SJSA1 (cell line): Measurements from ENCODE around the gene KCTD4. TPM values are rescaled to one million over a fixed set of nuclear protein-coding genes. Genes with fewer than 3 reads are reported as not detected.

Source experiments
- DNase-seq, 2 experiments: peaks; one replicate each; pipeline ENCODE4 v3.0.0-alpha.2; 2015 to 2020; ENCODE audit warnings: low spot score in 2 of 2, low read depth in 1 of 2
- H3K27ac ChIP-seq: fragments of 250-450 bp; sonication (Bioruptor Pico); 2 replicates; pipeline ENCODE4 v1.5.1; 2020; ENCODE audit warnings: mild to moderate bottlenecking, moderate library complexity
- H3K27me3 ChIP-seq: fragments of 250-450 bp; sonication (Bioruptor Pico); replicated peaks from 2 replicates; pipeline ENCODE4 v1.5.1; 2020; ENCODE audit warnings: mild to moderate bottlenecking, moderate library complexity
- H3K36me3 ChIP-seq: fragments of 250-450 bp; sonication (Bioruptor Pico); 2 replicates; pipeline ENCODE4 v1.5.1; 2020; ENCODE audit warnings: mild to moderate bottlenecking
- H3K4me1 ChIP-seq: fragments of 250-450 bp; sonication (Bioruptor Pico); replicated peaks from 2 replicates; pipeline ENCODE4 v1.6.1; 2021; ENCODE audit warnings: mild to moderate bottlenecking
- H3K4me3 ChIP-seq: fragments of 250-450 bp; sonication (Bioruptor Pico); 2 replicates; pipeline ENCODE4 v1.5.1; 2020; ENCODE audit warnings: mild to moderate bottlenecking
- H3K9me3 ChIP-seq: fragments of 250-450 bp; sonication (Bioruptor Pico); replicated peaks from 2 replicates; pipeline ENCODE4 v1.5.1; 2020; ENCODE audit warnings: mild to moderate bottlenecking
- total RNA-seq: library from RNA; depleted of rRNA; stranded (reverse); fragments of >200 nt; shearing (Covaris generic); gene quantifications from 2 replicates; pipeline ENCODE4 v1.2.3, GENCODE V29; 2014

KCTD4 gene
- total RNA-seq, 1 experiment from 2014 or later: 0.08 TPM

DNA sequence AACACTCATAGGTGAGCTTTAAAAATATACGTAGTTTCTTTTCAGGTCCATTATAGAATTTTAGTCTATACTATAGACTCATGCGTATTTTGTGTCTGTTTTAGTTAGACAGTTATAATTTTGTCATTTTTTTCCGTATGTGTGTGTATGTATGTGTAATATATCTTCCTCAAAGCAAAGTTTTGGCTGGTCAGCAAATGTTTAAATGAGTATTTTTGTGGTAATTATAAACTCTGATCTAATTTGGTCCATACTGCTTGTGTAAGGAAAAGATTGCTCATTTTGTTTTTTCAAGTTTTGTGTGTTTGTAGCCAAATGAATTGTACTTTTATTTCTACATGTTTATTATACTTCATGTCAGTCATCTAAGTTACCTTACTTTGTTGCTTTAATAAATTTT lies 20.5 kb downstream of the KCTD4 start:
- Histone ChIP-seq H3K36me3 (peaks cover 3% of the 10 kb centered on the region; the same call in 1 of the 2 replicates), H3K4me1 (peaks cover 14% of the 10 kb centered on the region), H3K9me3 (no peaks in the 10 kb centered on the region), H3K27me3 (no peaks in the 10 kb centered on the region), H3K27ac (no peak overlapping the region), H3K4me3 (no peak overlapping the region)
- no peak for DNase-seq

DNA sequence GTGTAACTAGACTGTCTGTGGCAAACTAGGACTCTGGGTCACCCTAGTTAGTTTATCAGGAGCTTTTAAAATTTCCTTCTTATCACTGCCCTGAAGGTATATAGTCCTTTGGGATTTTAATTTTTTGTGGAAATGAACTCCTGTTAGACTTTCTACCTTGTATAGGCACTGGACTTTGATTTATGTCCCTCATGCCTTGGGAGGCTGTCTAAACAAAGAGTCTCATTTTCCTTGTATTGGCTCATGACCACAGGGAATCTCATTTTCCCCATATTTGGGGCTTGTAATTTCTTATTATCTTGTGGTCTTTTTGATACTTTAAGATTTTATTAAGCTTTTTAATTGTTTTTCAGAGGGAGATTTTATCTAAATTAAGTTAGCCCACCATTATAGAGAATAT lies 21.4 kb downstream of the KCTD4 start:
- Histone ChIP-seq H3K27me3 (no peaks in the 10 kb centered on the region), H3K9me3 (no peaks in the 10 kb centered on the region), H3K36me3 (peaks cover 3% of the 10 kb centered on the region; the same call in 1 of the 2 replicates), H3K4me1 (peaks cover 14% of the 10 kb centered on the region), H3K27ac (no peak overlapping the region), H3K4me3 (no peak overlapping the region)
- DNase-seq: no peak

DNA sequence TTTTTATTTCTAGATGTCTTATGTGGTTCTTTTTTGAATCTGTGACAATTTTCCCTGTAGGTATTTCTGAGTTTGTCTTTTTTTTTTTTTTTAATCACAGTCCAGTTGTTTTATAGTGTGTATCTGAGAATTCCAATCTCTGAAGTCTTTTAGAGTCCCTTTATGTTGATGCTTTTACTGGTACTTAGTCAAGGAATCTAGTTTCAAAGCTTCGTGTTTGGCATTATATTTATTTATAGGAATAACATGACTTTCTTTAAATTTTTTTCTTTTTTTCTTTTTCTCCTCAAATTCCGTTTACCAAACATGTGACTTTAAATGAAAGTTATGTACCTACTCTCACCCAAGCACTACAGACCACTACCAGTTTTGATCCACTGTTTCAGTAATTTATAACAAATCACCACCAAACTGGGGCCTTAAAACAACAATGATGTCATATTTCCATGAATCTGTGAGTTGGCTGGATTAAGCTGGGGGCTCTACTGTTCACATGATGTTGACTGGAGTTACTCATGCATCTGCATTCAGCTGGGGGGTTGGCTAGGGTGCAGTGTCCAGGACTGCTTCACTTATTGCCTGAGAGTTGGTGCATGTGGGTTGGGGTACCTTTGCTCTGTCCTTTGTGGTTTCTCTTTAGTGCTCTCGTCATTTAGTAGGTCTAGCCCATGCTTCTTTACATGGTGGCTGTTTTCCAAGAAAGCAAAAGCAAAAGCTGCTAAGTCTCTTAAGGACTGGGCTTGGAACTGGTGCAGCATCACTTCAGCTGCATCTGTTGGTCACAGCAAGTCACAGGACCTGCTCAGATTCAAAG lies 22.3 kb downstream of the KCTD4 start:
- peaks cover 3% of the 10 kb centered on the region; the same call in 1 of the 2 replicates for H3K36me3 ChIP-seq
- no peak overlapping the region for H3K27ac ChIP-seq
- H3K4me3 ChIP-seq: no peak overlapping the region
- peak; percentile 33 to 49 for DNase-seq
- peaks cover 14% of the 10 kb centered on the region for H3K4me1 ChIP-seq
- no peaks in the 10 kb centered on the region for H3K27me3 ChIP-seq
- no peaks in the 10 kb centered on the region for H3K9me3 ChIP-seq

DNA sequence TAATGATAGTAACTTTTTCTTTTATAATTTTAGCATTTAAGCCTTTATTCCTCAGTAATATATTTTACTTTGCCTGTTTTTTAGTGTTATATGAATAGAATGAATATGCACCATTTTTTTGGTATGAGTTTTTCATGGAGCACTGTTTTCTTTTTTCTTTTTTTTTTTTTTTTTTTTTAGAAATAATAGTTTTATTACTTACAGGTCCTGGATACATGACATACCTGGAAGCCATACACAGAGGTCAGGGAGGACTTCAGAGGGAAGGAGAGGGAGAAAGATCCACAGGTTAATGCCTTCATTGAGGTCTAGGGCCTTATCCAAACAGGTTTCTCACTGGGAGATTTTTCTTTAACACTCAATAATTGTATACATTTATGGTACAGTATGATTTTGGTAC lies 26.4 kb downstream of the KCTD4 start:
- Histone ChIP-seq H3K27me3 (no peaks in the 10 kb centered on the region), H3K4me1 (peaks cover 11% of the 10 kb centered on the region), H3K9me3 (no peaks in the 10 kb centered on the region), H3K36me3 (no peaks in the 10 kb centered on the region), H3K27ac (no peak overlapping the region), H3K4me3 (no peak overlapping the region)
- DNase-seq: no peak

DNA sequence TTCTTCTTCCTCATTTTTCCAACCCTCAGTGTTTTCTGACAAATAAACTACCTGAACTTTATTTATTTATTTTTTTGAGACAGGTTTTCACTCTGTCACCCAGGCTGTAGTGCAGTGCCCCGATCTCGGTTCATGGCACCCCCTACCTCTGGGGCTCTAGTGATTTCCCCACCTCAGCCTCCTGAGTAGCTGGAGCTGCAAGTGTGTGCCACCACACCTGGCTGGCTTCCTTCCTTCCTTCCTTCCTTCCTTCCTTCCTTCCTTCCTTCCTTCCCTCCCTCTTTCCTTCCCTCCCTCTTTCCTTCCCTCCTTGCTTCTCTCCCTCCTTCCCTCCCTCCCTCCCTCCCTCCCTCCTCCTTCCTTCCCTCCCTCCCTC lies 32.3 kb downstream of the KCTD4 start:
- DNase-seq: no peak
- no peaks in the 10 kb centered on the region for H3K27me3 ChIP-seq
- no peak overlapping the region for H3K4me3 ChIP-seq
- peak overlapping the region; percentile 43 for H3K27ac ChIP-seq
- H3K9me3 ChIP-seq: no peaks in the 10 kb centered on the region
- H3K4me1 ChIP-seq: peaks cover 16% of the 10 kb centered on the region
- peaks cover 5% of the 10 kb centered on the region for H3K36me3 ChIP-seq

DNA sequence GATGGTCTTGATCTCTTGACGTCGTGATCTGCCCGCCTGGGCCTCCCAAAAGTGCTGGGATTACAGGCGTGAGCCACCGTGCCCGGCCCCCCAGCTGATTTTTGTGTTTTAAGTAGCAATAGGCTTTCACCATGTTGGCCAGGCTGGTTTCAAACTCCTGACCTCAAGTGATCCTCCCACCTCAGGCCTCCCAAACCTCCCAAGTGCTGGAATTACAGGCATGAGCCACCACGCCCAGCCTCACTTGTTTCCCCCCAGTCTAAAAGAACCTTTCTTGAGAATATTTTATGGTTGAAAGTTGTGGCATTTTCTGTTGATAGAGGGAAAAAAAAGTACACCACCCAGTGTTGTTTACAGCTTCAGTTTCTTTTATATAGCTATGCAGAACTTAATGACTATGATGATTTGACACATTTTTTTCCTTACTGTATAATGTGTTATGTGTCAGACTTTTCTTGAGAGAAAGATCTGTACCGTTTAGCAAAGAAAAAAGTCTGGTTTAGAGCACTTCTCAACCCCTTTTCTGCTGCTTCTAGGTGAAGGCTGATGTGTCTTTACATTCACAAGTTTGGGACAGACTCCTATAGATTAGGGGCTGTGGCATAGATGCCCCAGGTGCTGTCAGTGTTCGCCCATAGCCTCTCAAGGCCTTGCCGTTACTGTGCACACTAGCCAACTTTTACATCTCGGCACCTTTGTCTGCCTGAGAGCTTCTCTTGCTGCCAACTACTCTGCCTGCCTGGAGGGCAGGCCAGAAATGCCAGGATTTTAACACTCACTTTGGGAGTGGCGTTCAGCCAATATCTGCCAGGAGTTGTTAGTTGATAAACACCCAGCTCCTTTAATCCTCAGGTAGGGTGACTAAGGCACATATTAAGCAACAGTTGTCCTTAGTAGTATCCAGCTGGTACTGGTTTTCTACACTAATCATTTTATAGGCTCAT lies 33.0 kb downstream of the KCTD4 start:
- Histone ChIP-seq H3K36me3 (peaks cover 5% of the 10 kb centered on the region), H3K9me3 (no peaks in the 10 kb centered on the region), H3K27ac (peak overlapping the region; percentile 43), H3K4me1 (peaks cover 22% of the 10 kb centered on the region), H3K27me3 (no peaks in the 10 kb centered on the region), H3K4me3 (no peak overlapping the region)
- DNase-seq: peak; percentile 47 to 54

DNA sequence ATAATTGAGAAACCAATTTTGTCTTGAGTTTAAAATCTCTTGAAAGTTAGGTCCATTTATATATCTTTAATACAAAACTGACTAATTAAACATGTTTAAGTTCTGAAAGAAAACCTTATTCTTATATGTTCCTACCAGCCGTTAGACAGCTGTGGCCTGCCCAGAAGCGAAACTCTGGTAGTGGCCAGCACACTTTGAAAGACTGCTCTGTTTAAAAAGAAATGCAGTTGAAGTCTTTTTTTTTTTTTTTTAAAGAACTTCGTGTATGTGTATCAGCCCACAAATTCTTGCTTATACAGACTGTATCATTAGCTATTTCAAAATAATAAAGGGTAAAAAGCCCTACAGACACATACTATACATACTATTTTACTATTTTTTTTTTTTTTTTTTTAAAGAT lies 34.0 kb downstream of the KCTD4 start:
- no peaks in the 10 kb centered on the region for H3K27me3 ChIP-seq
- H3K4me1 ChIP-seq: peaks cover 32% of the 10 kb centered on the region
- no peak overlapping the region for H3K27ac ChIP-seq
- H3K9me3 ChIP-seq: no peaks in the 10 kb centered on the region
- peaks cover 5% of the 10 kb centered on the region for H3K36me3 ChIP-seq
- DNase-seq: no peak
- no peak overlapping the region for H3K4me3 ChIP-seq

DNA sequence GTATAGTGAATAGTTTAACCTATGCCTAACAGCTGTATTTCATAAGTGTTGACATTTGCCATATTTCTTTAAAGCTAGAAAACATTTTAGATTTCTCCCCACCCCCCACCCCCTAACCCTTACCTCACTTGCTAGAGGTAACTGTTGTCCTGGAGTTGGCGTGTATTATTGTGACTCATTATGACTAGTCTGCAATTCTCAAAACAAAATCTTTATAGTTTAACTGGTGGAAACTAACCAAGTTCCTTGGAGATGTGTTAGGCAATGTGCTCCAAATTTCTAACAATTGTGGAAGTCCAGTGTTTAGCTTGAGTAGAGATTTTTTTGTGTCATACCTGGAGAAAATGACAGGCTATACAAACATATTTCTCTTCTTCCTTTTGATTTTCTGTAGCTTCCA lies 38.0 kb downstream of the KCTD4 start:
- Histone ChIP-seq H3K36me3 (peaks cover 20% of the 10 kb centered on the region), H3K27me3 (no peaks in the 10 kb centered on the region), H3K4me3 (no peak overlapping the region), H3K27ac (peak overlapping the region; percentile 70), H3K4me1 (peaks cover 27% of the 10 kb centered on the region), H3K9me3 (no peaks in the 10 kb centered on the region)
- peak in 1 of 2 experiments; percentile 66 for DNase-seq

DNA sequence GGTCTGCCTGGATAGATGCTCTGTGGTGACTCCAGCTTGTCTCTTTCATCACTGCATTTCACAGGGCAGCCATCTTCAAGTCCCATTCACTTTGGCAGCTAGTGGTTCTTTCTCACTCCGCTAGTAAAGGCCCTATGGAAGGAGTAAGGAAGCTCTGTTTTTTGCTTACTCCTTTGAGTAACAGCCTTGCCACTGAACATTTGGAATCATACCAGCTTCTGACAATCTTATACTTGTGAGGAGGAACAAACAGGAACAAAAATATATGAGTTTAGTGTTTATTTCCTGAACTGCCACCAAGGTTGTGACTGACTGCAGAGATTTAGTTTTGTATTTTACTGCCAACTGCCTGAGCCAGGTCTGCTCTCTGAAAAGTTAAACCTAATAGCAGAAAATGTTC lies 38.7 kb downstream of the KCTD4 start:
- Histone ChIP-seq H3K36me3 (peaks cover 20% of the 10 kb centered on the region), H3K9me3 (no peaks in the 10 kb centered on the region), H3K4me1 (peaks cover 21% of the 10 kb centered on the region), H3K4me3 (no peak overlapping the region), H3K27ac (peak overlapping the region; percentile 70), H3K27me3 (no peaks in the 10 kb centered on the region)
- DNase-seq: peak in 1 of 2 experiments; percentile 30

DNA sequence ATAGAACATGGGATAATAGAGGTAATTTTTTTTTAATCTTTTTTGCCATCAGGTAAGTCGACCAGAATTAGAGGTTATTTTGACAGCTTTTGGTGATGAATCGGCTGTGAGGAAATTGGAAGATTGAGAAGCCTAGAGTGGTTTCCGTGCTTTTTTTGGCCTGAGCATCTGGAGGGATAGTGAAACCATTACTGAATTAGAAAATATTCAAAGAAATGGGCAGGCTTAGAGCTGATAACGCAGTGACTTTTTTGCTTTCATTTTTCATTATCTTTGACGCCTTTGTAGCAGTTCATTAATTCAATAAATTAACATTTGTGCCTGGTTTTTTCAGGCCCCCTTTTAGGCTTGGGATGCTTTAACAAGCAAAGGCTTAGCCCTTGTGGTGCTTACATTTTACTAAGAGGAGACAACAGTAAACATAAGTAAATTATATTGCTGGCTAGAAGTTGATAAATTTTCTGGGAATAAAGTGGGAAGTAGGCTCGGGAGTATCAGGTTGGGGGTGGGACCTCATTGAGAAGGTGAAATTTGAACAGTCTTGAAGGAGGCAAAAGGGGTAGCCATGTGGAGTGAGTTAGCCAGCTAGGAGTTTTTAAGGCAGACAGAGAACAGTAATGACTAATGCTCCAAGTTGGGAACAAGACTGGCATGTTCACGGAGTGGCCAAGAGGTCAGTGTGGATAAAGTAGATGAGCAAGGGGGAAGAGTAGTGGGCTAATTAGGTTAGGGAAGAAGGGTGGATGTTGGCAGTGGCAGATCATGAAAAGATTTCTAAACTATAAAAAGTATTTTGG lies 44.1 kb downstream of the KCTD4 start:
- H3K27me3 ChIP-seq: no peaks in the 10 kb centered on the region
- H3K4me1 ChIP-seq: peaks cover under 1% of the 10 kb centered on the region; the same call in 1 of the 2 replicates
- DNase-seq: no peak
- H3K36me3 ChIP-seq: peaks cover 26% of the 10 kb centered on the region
- H3K4me3 ChIP-seq: no peak overlapping the region
- no peaks in the 10 kb centered on the region for H3K9me3 ChIP-seq
- H3K27ac ChIP-seq: no peak overlapping the region

DNA sequence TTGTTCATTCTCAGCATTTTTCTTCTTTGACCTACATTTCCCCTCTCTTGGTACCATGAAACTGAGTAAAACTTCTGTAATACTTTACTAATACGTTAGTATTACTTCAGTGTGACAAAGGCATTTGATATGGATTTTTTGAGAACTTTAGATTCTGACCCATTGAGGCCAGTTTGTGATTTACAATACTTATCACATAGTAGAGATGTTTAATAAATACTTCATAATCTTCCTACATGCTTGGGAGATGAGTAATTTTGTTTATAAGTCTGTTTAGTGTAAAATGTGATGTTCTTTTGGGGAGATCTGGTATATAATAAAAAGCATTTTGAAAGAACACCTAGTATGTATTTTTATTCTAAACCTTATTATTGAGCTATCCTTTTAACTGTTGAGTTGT lies 50.9 kb downstream of the KCTD4 start:
- peak in 1 of 2 experiments; percentile 6 for DNase-seq
- no peak overlapping the region for H3K27ac ChIP-seq
- no peaks in the 10 kb centered on the region for H3K9me3 ChIP-seq
- H3K27me3 ChIP-seq: no peaks in the 10 kb centered on the region
- H3K36me3 ChIP-seq: peaks cover 6% of the 10 kb centered on the region
- H3K4me3 ChIP-seq: no peak overlapping the region
- H3K4me1 ChIP-seq: peaks cover 4% of the 10 kb centered on the region; the same call in 1 of the 2 replicates

DNA sequence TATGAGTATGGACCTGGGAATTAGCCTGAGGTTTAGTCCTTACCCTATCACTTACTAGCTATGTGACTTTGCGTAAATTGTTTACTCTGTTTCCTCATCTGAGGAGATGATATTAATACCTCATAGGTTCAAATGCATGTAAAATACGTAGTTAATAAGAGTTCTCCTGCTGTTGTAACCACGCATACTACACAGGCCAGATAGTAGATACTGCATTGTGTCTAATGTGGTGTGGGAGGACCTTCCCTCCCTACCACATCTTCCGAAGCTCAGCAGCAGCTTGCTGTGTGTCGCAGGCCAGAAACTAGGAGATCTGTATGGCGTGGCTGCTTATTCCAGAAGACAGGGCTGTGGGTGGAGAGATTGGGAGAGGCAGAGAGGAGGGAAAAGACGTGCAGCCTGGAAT lies 57.5 kb downstream of the KCTD4 start:
- Histone ChIP-seq H3K27me3 (no peaks in the 10 kb centered on the region), H3K27ac (no peak overlapping the region), H3K4me1 (peaks cover 11% of the 10 kb centered on the region), H3K4me3 (no peak overlapping the region), H3K9me3 (no peaks in the 10 kb centered on the region), H3K36me3 (peaks cover 12% of the 10 kb centered on the region)
- DNase-seq: no peak
